ENCODE measurements around the gene SEC24D. TPM values are rescaled to one million over a fixed set of nuclear protein-coding genes. Genes with fewer than 3 reads are reported as not detected.

The SEC24D gene
- total RNA-seq, 1 experiment from 2014 or later, result 61.5 TPM

DNA sequence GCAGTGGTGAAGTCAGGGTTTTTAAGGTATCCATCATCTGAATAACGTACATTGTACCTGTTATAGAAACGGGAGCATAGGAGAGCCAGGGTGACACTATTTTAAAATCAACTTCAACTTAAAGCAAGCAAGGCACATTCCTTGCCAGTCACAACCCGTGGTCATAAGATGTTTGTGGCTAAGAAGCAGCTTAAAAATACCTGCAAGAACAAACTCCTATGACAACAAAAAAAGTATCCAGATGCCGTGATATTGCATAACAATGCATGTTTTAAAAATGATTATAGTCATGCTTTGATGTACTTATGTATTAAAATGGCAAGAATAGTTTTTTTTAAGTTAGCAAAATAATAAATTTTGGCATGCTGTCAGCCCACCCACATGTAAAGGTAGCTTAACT, 36.3 kb upstream of the SEC24D start:
- Histone ChIP-seq H3K14ac (ENCODE audit: insufficient read depth, low read length) (no peak overlapping the region), H3K56ac (ENCODE audit: insufficient read length, low read depth, low read length) (no peak overlapping the region), H4K5ac (ENCODE audit: insufficient read length, low read depth, low read length) (no peak overlapping the region), H3K79me1 (ENCODE audit: insufficient read depth, low read depth, low read length, poor library complexity, severe bottlenecking) (no peaks in the 10 kb centered on the region), H3K27ac (ENCODE audit: insufficient read length, low read depth, low read length) (no peak overlapping the region), H2BK12ac (ENCODE audit: insufficient read length, low read depth, low read length) (no peak overlapping the region), H3K79me2 (ENCODE audit: insufficient read depth, low read length) (no peaks in the 10 kb centered on the region), H2BK5ac (ENCODE audit: insufficient read length, low read length) (no peak overlapping the region), H3K27me3 (ENCODE audit: insufficient read depth, low read length) (no peaks in the 10 kb centered on the region), H2BK15ac (ENCODE audit: low read depth, low read length) (no peak overlapping the region), H3T11ph (ENCODE audit: low read length) (no peak overlapping the region), H2BK20ac (ENCODE audit: low read depth, low read length, poor library complexity, severe bottlenecking) (no peak overlapping the region), H3K23me2 (ENCODE audit: insufficient read length, low read depth, low read length, poor library complexity, severe bottlenecking) (no peaks in the 10 kb centered on the region), H4K8ac (replicated peaks; ENCODE audit: insufficient read length, low read depth, low read length) (no peak overlapping the region), H3K4ac (ENCODE audit: low read depth, low read length) (no peak overlapping the region), H4K20me1 (ENCODE audit: control insufficient read depth, insufficient read depth, insufficient read length) (no peaks in the 10 kb centered on the region), H2AK5ac (ENCODE audit: insufficient read length, low read length) (no peak overlapping the region), H2AFZ (ENCODE audit: low read length) (no peak overlapping the region), H2BK120ac (ENCODE audit: low read depth, low read length, poor library complexity, severe bottlenecking) (no peak overlapping the region), H3K9me3 (ENCODE audit: control insufficient read depth, low read depth, low read length) (no peaks in the 10 kb centered on the region), H3K4me2 (ENCODE audit: insufficient read depth, insufficient read length, low read length) (no peak overlapping the region), H3K9ac (ENCODE audit: extremely low read depth, insufficient read length, low read length) (no peak overlapping the region), H4K91ac (ENCODE audit: insufficient read length, low read depth, low read length) (no peak overlapping the region), H3K4me1 (ENCODE audit: insufficient read depth, low read length) (peaks cover 9% of the 10 kb centered on the region; the same call in 1 of the 2 replicates), H3K18ac (ENCODE audit: insufficient read length, low read depth, low read length) (no peak overlapping the region), H3K23ac (ENCODE audit: insufficient read length, low read depth, low read length) (no peak overlapping the region)
- Mint-ChIP-seq H3K4me3 (no peak overlapping the region), H3K4me1 (peaks cover 23 to 26% of the 10 kb centered on the region in 2 experiments), H3K36me3 (ENCODE audit: insufficient read depth in 1 of 3, low read depth in 3 of 3) (peaks cover 2 to 5% (median 2%) of the 10 kb centered on the region in 3 experiments; a peak in 4 of 7 replicates), H3K27ac (no peak overlapping the region), H3K27me3 (ENCODE audit: low read depth) (no peaks in the 10 kb centered on the region), H3K9me3 (peaks cover 7 to 12% of the 10 kb centered on the region in 2 experiments)
- DNase-seq, result no peak
- TF ChIP-seq CTCF (conservative IDR thresholded peaks at IDR 0.05), result no peak
- WGBS (ENCODE audit: extremely low coverage, insufficient read length, low lambda C conversion rate), result no CpG with 5 or more reads among the region's 4 CpGs
